OCI-LY3 (cell line): Measurements from ENCODE around the gene CCDC27.

Source experiments
- EZH2phosphoT487 ChIP-seq: fragments of 200-600 bp; shearing (Covaris generic); IDR thresholded peaks from 2 replicates; pipeline ENCODE4 v1.6.1; 2018; ENCODE audit warnings: antibody characterized with exemption, mixed run types, low read depth
- TF ChIP-seq, protein P1 (sequence below): fragments of 200-600, 300-600 bp; sonication (generic); IDR thresholded peaks from 2 replicates; pipeline ENCODE4 v1.5.1; 2014; ENCODE audit warnings: antibody characterized with exemption, low read length, low read depth

DNA sequence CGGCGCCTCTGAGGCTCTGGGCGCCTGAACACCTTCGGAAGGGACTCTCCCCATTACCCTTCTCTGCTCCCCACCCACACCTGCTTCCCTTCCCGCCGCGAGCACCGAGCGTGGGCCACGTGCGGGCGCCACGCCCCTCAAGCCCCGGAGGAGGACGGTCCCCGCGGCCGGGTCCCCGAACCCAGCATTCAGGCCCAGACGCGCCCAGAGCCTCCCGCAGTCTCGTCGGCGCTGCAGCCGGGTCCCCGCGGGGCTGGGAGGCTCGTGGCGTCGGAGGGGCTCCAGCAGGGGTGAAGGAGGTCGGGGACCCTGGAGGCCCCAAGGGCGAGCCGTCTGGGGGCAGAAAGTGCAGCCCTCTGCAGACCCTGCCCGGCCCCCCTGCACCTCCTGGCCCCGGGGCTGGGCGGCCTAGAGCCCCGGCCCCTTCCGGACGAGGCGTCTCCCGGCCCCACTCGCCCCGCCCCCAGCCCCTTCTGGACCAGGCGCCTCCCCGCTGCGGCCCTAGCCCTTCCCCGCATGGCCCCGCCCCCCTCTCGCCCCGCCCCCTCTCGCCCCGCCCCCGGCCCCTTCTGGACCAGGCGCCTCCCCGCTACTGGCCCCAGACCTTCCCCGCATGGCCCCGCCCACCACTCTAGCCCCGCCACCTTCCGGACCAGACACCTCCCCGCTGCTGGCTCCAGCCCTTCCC lies 19.9 kb downstream of the CCDC27 start:
- TF ChIP-seq, protein P1, sequence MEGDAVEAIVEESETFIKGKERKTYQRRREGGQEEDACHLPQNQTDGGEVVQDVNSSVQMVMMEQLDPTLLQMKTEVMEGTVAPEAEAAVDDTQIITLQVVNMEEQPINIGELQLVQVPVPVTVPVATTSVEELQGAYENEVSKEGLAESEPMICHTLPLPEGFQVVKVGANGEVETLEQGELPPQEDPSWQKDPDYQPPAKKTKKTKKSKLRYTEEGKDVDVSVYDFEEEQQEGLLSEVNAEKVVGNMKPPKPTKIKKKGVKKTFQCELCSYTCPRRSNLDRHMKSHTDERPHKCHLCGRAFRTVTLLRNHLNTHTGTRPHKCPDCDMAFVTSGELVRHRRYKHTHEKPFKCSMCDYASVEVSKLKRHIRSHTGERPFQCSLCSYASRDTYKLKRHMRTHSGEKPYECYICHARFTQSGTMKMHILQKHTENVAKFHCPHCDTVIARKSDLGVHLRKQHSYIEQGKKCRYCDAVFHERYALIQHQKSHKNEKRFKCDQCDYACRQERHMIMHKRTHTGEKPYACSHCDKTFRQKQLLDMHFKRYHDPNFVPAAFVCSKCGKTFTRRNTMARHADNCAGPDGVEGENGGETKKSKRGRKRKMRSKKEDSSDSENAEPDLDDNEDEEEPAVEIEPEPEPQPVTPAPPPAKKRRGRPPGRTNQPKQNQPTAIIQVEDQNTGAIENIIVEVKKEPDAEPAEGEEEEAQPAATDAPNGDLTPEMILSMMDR, result no peak
- TF ChIP-seq EZH2phosphoT487, result no peak
